ENCODE data around the gene IARS1.

GRCh38 chr9:92332577-92333281, 39.2 kb upstream of the IARS1 start:
- TF ChIP-seq POLR2AphosphoS5 (IDR thresholded peaks at IDR 0.05; ENCODE audit: borderline replicate concordance, low read depth, low read length) (no peak), EZH2 (IDR thresholded peaks at IDR 0.05) (no peak), FOXP2 (optimal IDR thresholded peaks at IDR 0.05; ENCODE audit: control extremely low read depth, extremely low read length, insufficient read depth) (no peak)
